ENCODE measurements around the gene TRIM47. TPM values are rescaled to one million over a fixed set of nuclear protein-coding genes. Genes with fewer than 3 reads are reported as not detected.

Gene TRIM47
- total and polyA plus RNA-seq, 2 of the 13 experiments (the other 11 are each of a cell fraction or from before 2014, with no cell fraction given): 33.5 to 82.0 TPM

- no peak overlapping the region for H3K9ac ChIP-seq (ENCODE audit: insufficient read depth, low read depth, low read length)
- no peak for DNase-seq (ENCODE audit: low spot score)
- peaks cover 22% of the 10 kb centered on the region for H3K4me1 ChIP-seq (ENCODE audit: insufficient read depth, low read length)
- ChIA-PET CTCF (ENCODE audit: low intra/inter-chr PET ratio, low total read pairs) (interaction anchor here (0.9 kb wide), 1 partner anchor 18 kb away, joined by 3 read pairs; no protein-coding TSS in a partner anchor), POLR2A (interaction anchor here (1.1 to 8.0 kb wide), 7 partner anchors 10 to 57 kb away, joined by 3 to 88 read pairs (median 5); partner anchors contain the start of genes UNC13D and WBP2)
- ATAC-seq: peak; percentile 15
- no peak overlapping the region for H2AFZ ChIP-seq (ENCODE audit: low read length)
- no peak overlapping the region for H3K27ac ChIP-seq (ENCODE audit: extremely low read length, insufficient read depth, low read length)
- H3K4me2 ChIP-seq (ENCODE audit: low read depth, low read length): no peak overlapping the region
- FAIRE-seq: no peak
- H3K4me3 ChIP-seq (replicated peaks in 1 of 3; ENCODE audit: insufficient read depth in 1 of 3, low read depth in 2 of 3, low read length in 3 of 3): no peak overlapping the region
- 98% methylated on average over 14 of the region's 27 CpGs for WGBS (ENCODE audit: low lambda C conversion rate)
- peaks cover 20 to 38% of the 10 kb centered on the region in 2 experiments; a peak in 4 of 5 replicates for H3K36me3 ChIP-seq (replicated peaks in 1 of 2; ENCODE audit: control insufficient read depth in 1 of 2, insufficient read depth in 2 of 2, low read length in 2 of 2)
- no TSS peak for BruUV-seq (replicated peaks)
- intact Hi-C loops (cut with micrococcal nuclease; ENCODE audit: unreplicated experiment): no loop called here
- H3K27me3 ChIP-seq (ENCODE audit: control insufficient read depth in 1 of 2, insufficient read depth in 2 of 2, low read length in 2 of 2): no peaks in the 10 kb centered on the region
- H3K79me2 ChIP-seq (ENCODE audit: insufficient read depth, low read length): no peaks in the 10 kb centered on the region
- in situ Hi-C loops (cut with HindIII; ENCODE audit: extremely low pct_ligation_motif_present, low pct_unique_long_range_greater_than_20kb): no loop called here
- no peaks in the 10 kb centered on the region for H3K9me3 ChIP-seq (ENCODE audit: low read length)
- H4K20me1 ChIP-seq (ENCODE audit: insufficient read depth, low read length): no peaks in the 10 kb centered on the region
- no peak for TF ChIP-seq FOXP4 (CRISPR knock-in tag; IDR thresholded peaks at IDR 0.05)
- TF ChIP-seq ZBTB7B (CRISPR knock-in tag; IDR thresholded peaks at IDR 0.05): peak; percentile 77; the same call in 1 of the 2 replicates
- 0 out of 2 replicates have a peak, but pooled peaks have one; percentile 38 for TF ChIP-seq ZNF160 (CRISPR knock-in tag; IDR thresholded peaks at IDR 0.05)
- no peak for TF ChIP-seq FOXA3 (CRISPR knock-in tag; IDR thresholded peaks at IDR 0.05)
- TF ChIP-seq ZBTB33 (CRISPR knock-in tag; IDR thresholded peaks at IDR 0.05): peak; percentile 70; the same call in 1 of the 2 replicates
- TF ChIP-seq BRD4 (CRISPR knock-in tag; IDR thresholded peaks at IDR 0.05): 0 out of 2 replicates have a peak, but pooled peaks have one; percentile 45
- TF ChIP-seq HOXA3 (CRISPR knock-in tag; IDR thresholded peaks at IDR 0.05): 0 out of 2 replicates have a peak, but pooled peaks have one; percentile 17
- TF ChIP-seq ARID4A (CRISPR knock-in tag; IDR thresholded peaks at IDR 0.05; ENCODE audit: borderline replicate concordance): peak; percentile 23; the same call in 1 of the 2 replicates
- 0 out of 2 replicates have a peak, but pooled peaks have one; percentile 49 for TF ChIP-seq ZNF333 (CRISPR knock-in tag; IDR thresholded peaks at IDR 0.05; ENCODE audit: borderline replicate concordance)
- TF ChIP-seq SP1 (IDR thresholded peaks at IDR 0.05): no peak
- 0 out of 2 replicates have a peak, but pooled peaks have one; percentile 28 for TF ChIP-seq SP1 (CRISPR knock-in tag; IDR thresholded peaks at IDR 0.05)
These were observed 48.0 kb downstream of the TRIM47 start for GRCh38 chr17:75830164-75831031.

Measured in HepG2 (cell line).